ENCODE results near the gene PADI1. TPM values are rescaled to one million over a fixed set of nuclear protein-coding genes. Genes with fewer than 3 reads are reported as not detected.

Gene PADI1
- polyA plus RNA-seq, 1 donor from 2014 or later, result 0.66 TPM

DNA sequence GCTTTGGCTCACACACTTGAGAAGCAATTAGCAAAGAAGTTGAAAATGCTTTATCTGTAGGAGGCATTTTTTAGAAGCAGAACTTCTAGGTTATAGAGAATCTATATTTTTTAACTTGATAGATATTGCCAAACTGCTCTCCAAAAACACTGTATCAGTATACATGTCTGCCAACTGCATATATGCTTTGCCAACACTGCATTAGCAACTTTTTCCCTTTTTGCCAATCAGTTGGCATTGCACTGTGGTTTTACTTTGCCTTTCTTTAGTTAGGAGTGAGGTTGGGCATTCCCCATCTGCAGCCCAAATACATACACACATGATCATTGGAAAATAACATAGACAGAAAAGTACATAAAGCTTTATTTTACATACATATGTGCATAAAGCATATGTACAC, 59.0 kb downstream of the PADI1 start:
- Histone ChIP-seq H3K27me3 (ENCODE audit: insufficient read depth, low read depth, low read length) (no peaks in the 10 kb centered on the region), H4K20me1 (ENCODE audit: insufficient read depth) (no peaks in the 10 kb centered on the region), H3K9ac (ENCODE audit: low read length) (no peak overlapping the region), H2AFZ (ENCODE audit: low read depth, low read length) (no peak overlapping the region), H3K27ac (ENCODE audit: low read length) (no peak overlapping the region), H3K9me3 (ENCODE audit: low read length) (no peaks in the 10 kb centered on the region), H3K36me3 (ENCODE audit: insufficient read depth, low read length) (no peaks in the 10 kb centered on the region), H3K9me2 (ENCODE audit: insufficient read depth, low read length) (no peaks in the 10 kb centered on the region), H3K79me2 (replicated peaks; ENCODE audit: insufficient read depth, low read length) (no peaks in the 10 kb centered on the region), H3F3A (ENCODE audit: insufficient read depth, low read length, poor library complexity, severe bottlenecking) (no peaks in the 10 kb centered on the region), H3K4me3 (ENCODE audit: low read length) (no peak overlapping the region), H3K4me2 (ENCODE audit: low read length) (no peak overlapping the region)
- TF ChIP-seq EP300 (conservative IDR thresholded peaks at IDR 0.05; ENCODE audit: poor library complexity, severe bottlenecking) (no peak), MXI1 (conservative IDR thresholded peaks at IDR 0.05; ENCODE audit: poor library complexity, severe bottlenecking) (no peak), RAD21 (conservative IDR thresholded peaks at IDR 0.05) (no peak), EZH2 (IDR thresholded peaks at IDR 0.05; ENCODE audit: borderline replicate concordance, insufficient read depth, low read length, poor library complexity, severe bottlenecking) (no peak), TAF1 (IDR thresholded peaks at IDR 0.05; ENCODE audit: low read depth) (no peak), POLR2AphosphoS5 (IDR thresholded peaks at IDR 0.05) (no peak), SMC3 (conservative IDR thresholded peaks at IDR 0.05; ENCODE audit: poor library complexity) (no peak)
- TF ChIP-seq, protein P1, sequence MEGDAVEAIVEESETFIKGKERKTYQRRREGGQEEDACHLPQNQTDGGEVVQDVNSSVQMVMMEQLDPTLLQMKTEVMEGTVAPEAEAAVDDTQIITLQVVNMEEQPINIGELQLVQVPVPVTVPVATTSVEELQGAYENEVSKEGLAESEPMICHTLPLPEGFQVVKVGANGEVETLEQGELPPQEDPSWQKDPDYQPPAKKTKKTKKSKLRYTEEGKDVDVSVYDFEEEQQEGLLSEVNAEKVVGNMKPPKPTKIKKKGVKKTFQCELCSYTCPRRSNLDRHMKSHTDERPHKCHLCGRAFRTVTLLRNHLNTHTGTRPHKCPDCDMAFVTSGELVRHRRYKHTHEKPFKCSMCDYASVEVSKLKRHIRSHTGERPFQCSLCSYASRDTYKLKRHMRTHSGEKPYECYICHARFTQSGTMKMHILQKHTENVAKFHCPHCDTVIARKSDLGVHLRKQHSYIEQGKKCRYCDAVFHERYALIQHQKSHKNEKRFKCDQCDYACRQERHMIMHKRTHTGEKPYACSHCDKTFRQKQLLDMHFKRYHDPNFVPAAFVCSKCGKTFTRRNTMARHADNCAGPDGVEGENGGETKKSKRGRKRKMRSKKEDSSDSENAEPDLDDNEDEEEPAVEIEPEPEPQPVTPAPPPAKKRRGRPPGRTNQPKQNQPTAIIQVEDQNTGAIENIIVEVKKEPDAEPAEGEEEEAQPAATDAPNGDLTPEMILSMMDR (IDR thresholded peaks at IDR 0.05; ENCODE audit: poor library complexity, severe bottlenecking), result no peak
- TF ChIP-seq, protein P2, sequence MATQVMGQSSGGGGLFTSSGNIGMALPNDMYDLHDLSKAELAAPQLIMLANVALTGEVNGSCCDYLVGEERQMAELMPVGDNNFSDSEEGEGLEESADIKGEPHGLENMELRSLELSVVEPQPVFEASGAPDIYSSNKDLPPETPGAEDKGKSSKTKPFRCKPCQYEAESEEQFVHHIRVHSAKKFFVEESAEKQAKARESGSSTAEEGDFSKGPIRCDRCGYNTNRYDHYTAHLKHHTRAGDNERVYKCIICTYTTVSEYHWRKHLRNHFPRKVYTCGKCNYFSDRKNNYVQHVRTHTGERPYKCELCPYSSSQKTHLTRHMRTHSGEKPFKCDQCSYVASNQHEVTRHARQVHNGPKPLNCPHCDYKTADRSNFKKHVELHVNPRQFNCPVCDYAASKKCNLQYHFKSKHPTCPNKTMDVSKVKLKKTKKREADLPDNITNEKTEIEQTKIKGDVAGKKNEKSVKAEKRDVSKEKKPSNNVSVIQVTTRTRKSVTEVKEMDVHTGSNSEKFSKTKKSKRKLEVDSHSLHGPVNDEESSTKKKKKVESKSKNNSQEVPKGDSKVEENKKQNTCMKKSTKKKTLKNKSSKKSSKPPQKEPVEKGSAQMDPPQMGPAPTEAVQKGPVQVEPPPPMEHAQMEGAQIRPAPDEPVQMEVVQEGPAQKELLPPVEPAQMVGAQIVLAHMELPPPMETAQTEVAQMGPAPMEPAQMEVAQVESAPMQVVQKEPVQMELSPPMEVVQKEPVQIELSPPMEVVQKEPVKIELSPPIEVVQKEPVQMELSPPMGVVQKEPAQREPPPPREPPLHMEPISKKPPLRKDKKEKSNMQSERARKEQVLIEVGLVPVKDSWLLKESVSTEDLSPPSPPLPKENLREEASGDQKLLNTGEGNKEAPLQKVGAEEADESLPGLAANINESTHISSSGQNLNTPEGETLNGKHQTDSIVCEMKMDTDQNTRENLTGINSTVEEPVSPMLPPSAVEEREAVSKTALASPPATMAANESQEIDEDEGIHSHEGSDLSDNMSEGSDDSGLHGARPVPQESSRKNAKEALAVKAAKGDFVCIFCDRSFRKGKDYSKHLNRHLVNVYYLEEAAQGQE (IDR thresholded peaks at IDR 0.05; ENCODE audit: borderline replicate concordance), result no peak

DNA sequence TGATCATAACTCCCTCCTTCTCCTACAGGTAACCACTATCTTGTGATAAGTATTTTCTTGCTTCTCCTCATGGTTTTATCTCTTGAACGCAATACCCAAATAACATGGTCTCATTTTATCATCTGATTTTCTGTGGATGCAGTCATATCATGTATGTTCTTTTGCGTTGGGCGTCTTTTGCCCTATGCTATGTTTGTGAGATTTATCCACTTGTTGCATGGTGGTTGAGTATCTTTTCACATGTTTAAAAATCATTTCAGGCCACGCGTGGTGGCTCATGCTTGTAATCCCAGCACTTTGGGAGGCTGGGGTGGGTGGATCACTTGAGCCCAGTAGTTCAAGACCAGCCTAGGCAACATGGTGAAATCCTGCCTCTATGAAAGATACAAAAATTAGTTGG, 59.5 kb downstream of the PADI1 start:
- Histone ChIP-seq H2AFZ (ENCODE audit: low read depth, low read length) (no peak overlapping the region), H3K9ac (ENCODE audit: low read length) (no peak overlapping the region), H3K9me2 (ENCODE audit: insufficient read depth, low read length) (no peaks in the 10 kb centered on the region), H3K4me3 (ENCODE audit: low read length) (no peak overlapping the region), H3K4me2 (ENCODE audit: low read length) (no peak overlapping the region), H3K36me3 (ENCODE audit: insufficient read depth, low read length) (no peaks in the 10 kb centered on the region), H3K79me2 (replicated peaks; ENCODE audit: insufficient read depth, low read length) (no peaks in the 10 kb centered on the region), H3F3A (ENCODE audit: insufficient read depth, low read length, poor library complexity, severe bottlenecking) (no peaks in the 10 kb centered on the region), H3K27me3 (ENCODE audit: insufficient read depth, low read depth, low read length) (no peaks in the 10 kb centered on the region), H3K27ac (ENCODE audit: low read length) (no peak overlapping the region), H3K9me3 (ENCODE audit: low read length) (no peaks in the 10 kb centered on the region), H4K20me1 (ENCODE audit: insufficient read depth) (no peaks in the 10 kb centered on the region)
- TF ChIP-seq RAD21 (conservative IDR thresholded peaks at IDR 0.05), result no peak
- no peak for TF ChIP-seq POLR2AphosphoS5 (IDR thresholded peaks at IDR 0.05)
- TF ChIP-seq EP300 (conservative IDR thresholded peaks at IDR 0.05; ENCODE audit: poor library complexity, severe bottlenecking), result no peak
- TF ChIP-seq, protein P2 (IDR thresholded peaks at IDR 0.05; ENCODE audit: borderline replicate concordance), result no peak
- TF ChIP-seq, protein P1 (IDR thresholded peaks at IDR 0.05; ENCODE audit: poor library complexity, severe bottlenecking), result no peak
- no peak for TF ChIP-seq EZH2 (IDR thresholded peaks at IDR 0.05; ENCODE audit: borderline replicate concordance, insufficient read depth, low read length, poor library complexity, severe bottlenecking)
- no peak for TF ChIP-seq SMC3 (conservative IDR thresholded peaks at IDR 0.05; ENCODE audit: poor library complexity)
- no peak for TF ChIP-seq TAF1 (IDR thresholded peaks at IDR 0.05; ENCODE audit: low read depth)
- no peak for TF ChIP-seq MXI1 (conservative IDR thresholded peaks at IDR 0.05; ENCODE audit: poor library complexity, severe bottlenecking)

Measured in neural cell (in vitro differentiated cells).